Kidney epithelial cell (primary cell): ENCODE data around the gene TBC1D22A. TPM values are rescaled to one million over a fixed set of nuclear protein-coding genes. Genes with fewer than 3 reads are reported as not detected.

Source experiments
- DNase-seq: peaks from one replicate; pipeline ENCODE4 v3.0.0-alpha.2; 2010; ENCODE audit warnings: low read depth
- H3K27me3 ChIP-seq: 2 replicates; pipeline ENCODE4 v1.6.0; 2011; ENCODE audit warnings: low read length; ENCODE audit not compliant: control insufficient read depth, insufficient read depth
- H3K36me3 ChIP-seq: 2 replicates; pipeline ENCODE4 v1.5.1; 2011; ENCODE audit warnings: low read length; ENCODE audit not compliant: control insufficient read depth, insufficient read depth
- H3K4me3 ChIP-seq: 2 replicates; pipeline ENCODE4 v1.5.1; 2011; ENCODE audit warnings: low read depth, mild to moderate bottlenecking, control low read depth, low read length
- CTCF ChIP-seq: IDR thresholded peaks from 2 replicates; pipeline ENCODE4 v1.5.1; 2011; ENCODE audit warnings: mild to moderate bottlenecking, moderate library complexity, low read length, control low read depth, inconsistent platforms; ENCODE audit not compliant: insufficient read depth, poor library complexity, severe bottlenecking
- total RNA-seq: library from RNA; depleted of rRNA; stranded (reverse); fragments of >200 nt; gene quantifications from 2 replicates; pipeline ENCODE4 v1.2.3, GENCODE V29; 2015

The TBC1D22A gene
- total RNA-seq, 1 donor from 2014 or later: 25.7 TPM

GRCh38 chr22:46968359-46968740, 205.9 kb downstream of the TBC1D22A start:
- Histone ChIP-seq H3K36me3 (no peaks in the 10 kb centered on the region), H3K4me3 (no peak overlapping the region), H3K27me3 (no peaks in the 10 kb centered on the region)
- TF ChIP-seq CTCF: no peak
- no peak for DNase-seq

GRCh38 chr22:46968848-46969247, 206.4 kb downstream of the TBC1D22A start:
- H3K27me3 ChIP-seq: no peaks in the 10 kb centered on the region
- no peak for DNase-seq
- no peak for TF ChIP-seq CTCF
- H3K4me3 ChIP-seq: no peak overlapping the region
- H3K36me3 ChIP-seq: no peaks in the 10 kb centered on the region

GRCh38 chr22:46969491-46969890, 207.0 kb downstream of the TBC1D22A start:
- H3K36me3 ChIP-seq: no peaks in the 10 kb centered on the region
- TF ChIP-seq CTCF: no peak
- H3K27me3 ChIP-seq: no peaks in the 10 kb centered on the region
- H3K4me3 ChIP-seq: no peak overlapping the region
- DNase-seq: no peak

GRCh38 chr22:46969961-46970360, 207.5 kb downstream of the TBC1D22A start:
- no peak for TF ChIP-seq CTCF
- no peak overlapping the region for H3K4me3 ChIP-seq
- H3K27me3 ChIP-seq: no peaks in the 10 kb centered on the region

GRCh38 chr22:46970411-46971098, 208.1 kb downstream of the TBC1D22A start:
- Histone ChIP-seq H3K4me3 (no peak overlapping the region), H3K36me3 (no peaks in the 10 kb centered on the region), H3K27me3 (no peaks in the 10 kb centered on the region)
- TF ChIP-seq CTCF: no peak
- no peak for DNase-seq

More at GRCh38 chr22:46969961-46970360, 207.5 kb downstream of the TBC1D22A start:
- no peak for DNase-seq
- no peaks in the 10 kb centered on the region for H3K36me3 ChIP-seq
